ENCODE data around the gene LAMTOR2.

- TF ChIP-seq CTCF (conservative IDR thresholded peaks at IDR 0.05; ENCODE audit: low read length) (no peak), EZH2phosphoT487 (IDR thresholded peaks at IDR 0.05; ENCODE audit: borderline replicate concordance) (no peak)
Observed at GRCh38 chr1:156060937-156061636, 6.5 kb downstream of the LAMTOR2 start, which contains the start of gene RAB25.

Data from Loucy (cell line).